HG02642 (cell line): ENCODE results near the gene CAPN11.

Experiments
- ATAC-seq: cut with Tn5 transposase; IDR thresholded peaks from one replicate; pipeline ENCODE4 v1.9.1; 2021; ENCODE audit warnings: mild to moderate bottlenecking; ENCODE audit not compliant: unreplicated experiment, poor library complexity

Gene CAPN11

DNA sequence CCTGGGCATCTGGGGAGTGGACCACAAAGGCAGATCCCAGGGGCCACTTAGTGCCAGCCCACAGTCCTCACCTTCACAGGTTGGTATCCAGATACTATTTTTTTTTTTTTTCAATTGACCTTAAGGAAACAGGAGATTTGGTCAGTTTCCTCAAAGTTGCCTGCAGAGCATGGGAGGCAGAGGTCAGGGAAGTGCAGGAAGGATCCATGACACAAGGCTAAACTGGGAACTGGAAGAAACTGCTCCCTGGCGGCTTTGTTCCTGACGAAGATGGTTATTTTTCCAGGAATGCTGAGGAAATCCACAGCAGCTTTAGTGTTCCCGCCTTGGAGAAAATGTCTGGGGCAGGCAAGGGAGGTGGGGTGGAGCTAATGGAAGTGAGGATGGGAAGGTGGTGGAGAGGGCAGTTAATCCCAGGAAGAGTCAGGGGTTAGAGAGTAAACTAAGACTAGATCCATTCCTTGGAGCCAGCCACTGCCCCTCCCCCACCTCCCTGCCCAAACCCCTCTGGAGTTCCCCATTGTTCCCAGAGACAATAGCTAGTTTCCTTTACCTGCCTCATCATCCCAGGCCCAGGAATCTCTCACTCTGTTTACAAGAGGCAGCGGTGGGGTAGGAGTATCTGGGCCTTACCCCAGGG is 43.8 kb downstream of the CAPN11 start:
- ATAC-seq = no peak

DNA sequence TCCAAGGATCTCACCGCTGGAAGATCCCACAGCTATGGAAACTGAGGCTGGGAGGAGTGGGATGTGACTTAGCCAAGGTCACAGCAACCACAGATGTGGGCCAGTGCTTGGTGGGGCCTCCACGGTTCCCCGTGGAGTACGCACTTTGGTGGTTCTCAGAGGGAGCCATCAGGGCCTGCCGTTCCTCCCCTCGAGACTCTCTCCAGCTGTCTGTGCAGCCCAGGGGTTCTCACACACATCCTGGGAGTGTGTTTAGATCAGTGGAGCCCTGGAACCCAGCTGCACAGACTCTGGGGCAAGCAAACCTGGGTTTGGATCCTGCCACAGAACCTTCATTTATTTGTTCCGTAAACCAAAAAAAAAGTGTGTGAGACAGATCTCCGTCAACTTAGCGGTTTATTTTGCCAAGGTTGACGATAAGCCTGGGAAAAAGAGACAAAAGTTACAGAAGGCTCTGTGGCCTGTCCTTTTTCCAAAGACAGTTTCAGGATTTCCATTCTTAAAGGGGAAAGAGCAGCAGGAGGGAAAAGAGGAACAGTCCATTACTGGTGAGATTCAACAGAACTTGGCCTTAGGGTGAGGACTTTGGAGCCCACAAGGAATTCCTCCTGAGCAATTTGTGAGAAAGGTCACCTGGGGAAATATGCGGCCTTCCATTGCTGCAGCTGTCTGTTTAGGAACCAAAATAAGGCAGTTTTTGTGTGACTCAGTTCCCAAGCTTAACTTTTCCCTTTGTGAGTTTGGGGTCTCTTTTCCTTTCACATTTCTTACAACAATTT is 44.5 kb downstream of the CAPN11 start:
- ATAC-seq = no peak

DNA sequence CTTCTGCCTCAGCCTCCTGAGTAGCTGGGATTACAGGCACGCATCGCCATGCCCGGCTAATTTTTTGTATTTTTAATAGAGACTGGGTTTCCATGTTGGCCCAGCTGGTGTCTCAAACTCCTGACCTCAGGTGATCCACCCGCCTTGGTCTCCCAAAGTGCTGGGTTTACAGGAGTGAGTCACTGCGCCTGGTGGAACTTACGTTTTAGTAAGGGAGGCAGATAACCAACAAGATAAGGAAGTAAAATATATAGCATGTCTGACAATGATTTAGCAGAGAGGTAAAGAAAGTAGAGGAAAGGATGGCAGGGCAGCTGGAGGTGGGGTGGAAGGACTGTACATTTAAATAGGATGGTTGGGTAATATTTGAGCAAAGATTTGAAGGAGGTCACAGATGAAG is 45.3 kb downstream of the CAPN11 start:
- no peak for ATAC-seq

DNA sequence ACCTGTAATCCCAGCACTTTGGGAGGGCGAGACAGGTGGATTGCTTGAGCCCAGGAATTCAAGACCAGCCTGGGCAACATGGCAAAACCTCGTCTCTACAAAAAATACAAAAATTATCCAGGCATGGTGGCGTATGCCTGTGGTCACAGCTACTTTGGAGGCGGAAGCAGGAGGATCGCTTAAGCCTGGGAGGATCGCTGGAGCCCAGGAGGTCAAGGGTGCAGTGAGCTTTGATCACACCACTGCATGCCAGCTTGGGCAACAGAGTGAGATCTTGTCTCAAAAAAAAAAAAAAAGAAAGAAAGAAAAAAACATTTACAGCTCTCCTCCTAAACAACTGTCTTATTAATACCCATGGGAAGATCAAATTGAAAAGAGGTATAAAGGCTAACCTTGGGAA is 49.3 kb downstream of the CAPN11 start:
- ATAC-seq = no peak

DNA sequence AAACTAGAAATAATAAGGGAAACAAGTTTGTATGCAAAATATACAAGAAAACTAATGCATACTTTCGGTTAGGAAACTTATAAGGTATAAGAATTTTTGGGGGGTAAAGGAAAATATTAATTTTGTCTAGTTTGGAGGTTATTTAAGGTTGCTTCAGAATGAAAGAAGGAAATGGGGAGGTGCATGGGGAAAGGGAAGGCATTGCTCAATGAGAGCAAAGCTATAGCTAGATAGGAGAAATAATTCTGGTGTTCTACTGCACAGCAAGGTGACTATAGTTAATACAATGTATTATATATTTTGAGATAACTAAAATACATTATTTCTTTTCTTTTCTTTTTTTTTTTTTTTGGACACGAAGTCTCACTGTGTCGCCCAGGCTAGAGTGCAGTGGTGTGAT is 52.7 kb downstream of the CAPN11 start:
- ATAC-seq = no peak

DNA sequence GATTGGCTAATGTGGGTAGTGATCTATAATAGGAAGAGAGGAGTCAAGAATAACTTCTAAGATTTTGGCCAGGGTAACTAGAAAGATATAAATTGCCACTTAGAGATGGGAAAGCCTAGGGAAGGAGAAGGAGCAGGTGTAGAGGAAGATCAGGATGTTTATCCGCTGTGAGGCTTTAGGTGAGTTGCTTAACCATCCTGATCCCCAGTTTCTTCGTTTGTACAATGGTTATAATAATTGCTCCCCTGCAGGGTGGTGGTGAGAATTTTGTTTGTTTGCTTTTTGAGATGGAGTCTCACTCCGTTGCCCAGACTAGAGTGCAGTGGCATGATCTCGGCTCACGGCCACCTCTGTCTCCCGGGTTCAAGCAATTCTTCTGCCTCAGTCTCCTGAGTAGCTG is 55.7 kb downstream of the CAPN11 start:
- no peak for ATAC-seq

DNA sequence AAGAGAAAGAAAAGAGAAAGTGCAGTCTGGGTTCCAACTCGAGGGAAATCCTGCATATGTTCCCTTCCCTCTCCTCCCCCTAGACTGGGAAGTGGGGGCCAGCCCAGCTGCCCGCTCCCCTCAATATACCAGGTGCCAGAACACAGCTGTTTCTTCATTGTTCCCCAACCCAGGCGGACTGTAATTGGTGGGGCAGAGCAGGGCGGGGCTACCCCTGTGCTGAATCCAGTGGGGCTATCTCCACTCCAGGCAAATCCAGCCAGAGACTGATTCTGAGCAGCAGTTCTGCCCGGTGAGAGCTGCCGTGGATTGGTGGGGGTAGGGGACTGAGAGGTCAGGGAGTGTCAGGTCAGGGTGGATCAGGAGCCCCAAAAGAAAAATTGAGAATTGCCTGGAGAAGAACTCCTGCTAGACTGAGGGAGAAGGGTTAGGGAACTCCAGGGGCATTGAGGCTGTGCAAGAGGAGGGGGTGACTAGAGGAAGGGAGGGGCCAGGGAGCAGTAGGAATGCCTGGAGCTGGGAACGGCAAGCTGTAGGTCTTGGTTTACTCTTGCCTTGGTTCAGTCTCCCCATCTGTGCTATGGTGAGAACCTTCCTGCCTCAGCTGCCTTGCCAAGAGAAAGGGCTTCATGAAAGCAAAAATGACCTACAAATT is 58.2 kb downstream of the CAPN11 start, which contains the start of gene MYMX:
Gene MYMX, plus strand, starts transcription at position 250 of the 655 bp plus-strand sequence. CDS start 546 bp downstream, outside the sequence.
- no peak for ATAC-seq

DNA sequence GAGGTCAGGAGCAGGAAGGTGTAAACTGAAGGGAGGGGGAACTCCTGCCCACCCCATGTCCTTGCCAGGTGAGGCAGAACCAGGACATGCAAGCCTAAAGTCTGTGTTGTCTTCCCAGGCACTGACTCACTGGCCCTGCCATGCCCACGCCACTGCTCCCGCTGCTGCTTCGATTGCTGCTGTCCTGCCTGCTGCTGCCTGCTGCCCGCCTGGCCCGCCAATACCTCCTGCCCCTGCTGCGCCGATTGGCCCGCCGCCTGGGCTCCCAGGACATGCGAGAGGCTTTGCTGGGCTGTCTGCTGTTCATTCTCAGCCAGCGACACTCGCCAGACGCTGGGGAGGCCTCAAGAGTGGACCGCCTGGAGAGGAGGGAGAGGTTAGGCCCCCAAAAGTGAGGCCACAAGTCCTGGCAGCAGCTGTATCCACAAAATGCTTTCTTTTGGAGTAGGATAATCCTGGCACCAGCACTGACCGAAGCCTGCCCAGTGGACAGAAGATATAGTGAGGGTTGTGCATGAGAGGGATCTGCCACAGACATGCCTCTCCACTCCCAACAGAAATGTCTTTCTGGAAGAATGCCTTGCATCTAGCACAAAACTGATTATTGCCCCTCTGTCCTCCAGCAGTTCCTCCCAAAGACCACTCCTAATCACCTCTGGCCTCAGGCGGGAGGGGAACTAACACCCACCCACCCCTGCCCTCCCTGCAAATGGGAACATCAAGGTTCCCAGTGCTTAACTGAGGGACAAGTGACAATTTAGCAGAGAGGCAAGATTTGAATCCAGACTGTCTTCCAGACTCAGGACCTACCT is 58.9 kb downstream of the CAPN11 start:
- no peak for ATAC-seq

DNA sequence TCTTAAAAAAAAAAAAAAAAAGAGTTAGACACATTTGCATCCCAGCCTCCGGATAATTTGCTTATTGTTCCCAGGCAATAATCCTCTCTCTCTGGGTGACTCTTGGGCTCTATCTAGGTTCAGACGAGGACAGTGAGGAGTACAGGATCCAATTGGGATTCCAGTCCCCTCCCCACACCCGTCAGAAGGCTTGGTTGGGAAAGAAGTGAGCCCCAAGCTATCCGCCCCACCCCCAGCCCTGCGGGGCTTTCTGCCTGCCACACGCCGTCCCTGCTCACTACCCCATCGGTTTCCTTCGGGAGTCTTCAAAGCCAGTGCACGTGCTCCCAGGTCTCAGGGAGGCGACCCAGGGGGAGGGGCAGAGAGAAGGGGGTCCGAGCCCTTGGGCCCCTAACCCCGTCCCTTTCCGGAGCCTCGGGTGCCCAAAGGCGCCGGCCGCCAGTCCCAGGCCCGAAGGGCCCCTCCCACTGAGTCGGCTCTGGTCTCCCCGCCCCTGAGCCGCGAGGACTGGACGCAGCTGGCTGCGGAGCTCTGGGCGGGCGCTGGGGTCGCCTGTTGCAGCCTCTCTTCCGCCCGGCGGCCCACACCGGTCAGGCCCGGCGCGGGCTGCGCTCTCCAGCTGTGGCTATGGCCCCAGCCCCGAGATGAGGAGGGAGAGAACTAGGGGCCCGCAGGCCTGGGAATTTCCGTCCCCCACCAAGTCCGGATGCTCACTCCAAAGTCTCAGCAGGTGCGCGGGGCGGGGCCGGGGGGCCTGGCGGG is 60.6 kb downstream of the CAPN11 start:
- peak; percentile 56 for ATAC-seq

DNA sequence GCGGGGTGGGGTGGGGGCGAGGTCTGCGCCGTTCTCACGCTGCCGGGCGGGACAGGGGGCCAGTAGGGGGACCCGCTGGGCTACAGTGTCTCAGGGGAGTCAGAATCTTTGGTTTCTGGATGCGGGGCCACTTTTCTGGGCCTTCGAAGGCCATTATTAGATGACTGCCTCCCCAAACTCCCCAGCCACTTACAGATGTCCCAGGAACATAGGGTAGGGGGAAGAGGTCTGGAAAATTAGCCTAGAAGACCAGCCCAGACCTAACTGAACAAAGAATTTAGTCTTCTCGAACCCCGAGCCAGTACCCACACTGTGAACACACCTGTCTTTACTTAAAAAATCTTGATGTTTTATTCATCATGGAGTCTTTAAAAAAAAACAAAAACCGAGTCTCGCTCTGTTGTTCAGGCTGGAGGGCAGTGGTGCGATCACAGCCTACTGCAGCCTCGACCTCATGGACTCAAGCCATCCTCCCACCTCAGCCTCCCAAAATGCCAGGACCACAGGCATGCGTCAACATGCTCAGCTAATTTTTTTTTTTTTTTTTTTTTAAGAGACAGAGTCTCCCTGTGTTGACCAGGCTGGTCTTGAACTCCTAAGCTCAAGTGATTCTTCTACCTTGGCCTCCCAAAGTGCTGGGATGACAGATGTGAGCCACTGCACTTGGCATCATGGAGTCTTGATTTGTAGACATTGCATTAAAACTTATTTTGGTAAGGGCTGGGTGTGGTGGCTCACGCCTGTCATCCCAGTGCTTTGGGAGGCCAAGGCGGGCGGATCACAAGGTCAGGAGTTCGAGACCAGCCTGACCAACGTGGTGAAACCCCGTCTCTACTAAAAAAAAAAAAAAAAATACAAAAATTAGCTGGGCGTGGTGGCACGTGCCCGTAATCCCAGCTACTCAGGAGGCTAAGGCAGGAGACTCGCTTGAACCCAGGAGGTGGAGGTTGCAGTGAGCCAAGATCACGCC is 61.5 kb downstream of the CAPN11 start:
- no peak for ATAC-seq

DNA sequence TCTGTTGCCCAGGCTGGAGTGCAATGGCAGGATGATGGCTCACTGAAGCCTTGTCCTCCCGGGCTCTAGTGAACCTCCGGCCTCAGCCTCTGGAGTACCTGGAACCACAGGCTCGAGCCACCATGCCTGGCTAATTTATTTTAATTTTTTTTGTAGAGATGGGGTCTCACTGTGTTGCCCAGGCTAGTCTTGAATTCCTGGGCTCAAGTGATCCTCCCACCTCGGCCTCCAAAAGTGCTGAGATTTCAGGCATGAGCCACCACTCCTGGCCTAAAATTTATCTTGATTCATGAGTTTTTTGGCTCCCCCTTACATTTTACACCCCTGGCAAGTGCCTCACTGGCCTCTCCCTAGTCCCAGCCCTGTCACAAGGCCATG is 62.3 kb downstream of the CAPN11 start:
- ATAC-seq = no peak

DNA sequence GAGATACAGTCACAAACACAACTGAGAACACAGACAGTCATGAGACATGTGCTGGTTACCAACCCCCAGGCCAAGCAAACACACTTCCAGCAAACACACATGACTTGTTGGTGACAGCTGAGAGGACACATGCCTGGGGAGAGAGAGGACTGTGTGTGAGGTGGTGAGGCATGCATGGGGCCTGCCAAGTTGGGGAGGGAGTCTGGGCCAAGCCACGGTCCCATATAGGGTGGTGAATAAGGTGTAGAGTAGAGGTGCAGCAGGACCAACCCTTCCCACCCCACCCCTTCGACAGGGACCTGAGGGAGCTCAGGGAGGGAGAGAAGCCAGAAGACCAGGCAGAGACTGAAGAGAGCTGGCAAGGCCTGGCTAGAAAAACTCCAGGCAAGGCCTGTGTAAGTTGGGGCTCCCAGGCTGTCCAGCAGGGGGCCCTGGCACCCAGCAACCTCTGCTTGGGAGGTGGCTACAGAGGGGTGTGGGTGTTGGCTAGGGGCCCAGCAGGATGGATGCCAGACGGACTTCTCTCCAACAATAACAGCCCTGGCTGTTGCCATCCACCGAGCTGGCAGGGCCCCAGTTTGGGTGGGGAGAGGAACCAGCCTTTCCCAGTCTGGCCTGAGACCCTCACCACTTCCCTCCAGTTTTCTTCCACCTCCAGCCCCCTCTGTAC is 62.8 kb downstream of the CAPN11 start:
- ATAC-seq = peak; percentile 45

DNA sequence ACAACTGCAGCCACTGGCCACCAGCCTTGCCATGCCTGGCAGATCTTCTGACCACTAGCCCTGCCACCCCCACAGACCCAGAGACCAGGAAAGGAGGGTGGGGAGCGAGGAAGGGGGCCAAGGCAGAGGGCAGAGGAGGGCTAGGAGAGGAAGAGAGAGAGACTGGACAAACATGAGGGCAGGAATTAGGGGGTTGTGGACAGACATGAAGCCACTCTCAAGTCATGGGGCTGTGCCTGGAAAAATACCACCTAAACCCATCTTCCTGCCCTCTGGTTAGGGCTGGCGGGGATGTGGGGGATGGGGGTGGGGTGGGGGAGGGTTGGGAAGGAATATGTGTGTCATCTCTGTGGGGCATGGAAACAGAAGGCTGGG is 63.3 kb downstream of the CAPN11 start:
- ATAC-seq = no peak

DNA sequence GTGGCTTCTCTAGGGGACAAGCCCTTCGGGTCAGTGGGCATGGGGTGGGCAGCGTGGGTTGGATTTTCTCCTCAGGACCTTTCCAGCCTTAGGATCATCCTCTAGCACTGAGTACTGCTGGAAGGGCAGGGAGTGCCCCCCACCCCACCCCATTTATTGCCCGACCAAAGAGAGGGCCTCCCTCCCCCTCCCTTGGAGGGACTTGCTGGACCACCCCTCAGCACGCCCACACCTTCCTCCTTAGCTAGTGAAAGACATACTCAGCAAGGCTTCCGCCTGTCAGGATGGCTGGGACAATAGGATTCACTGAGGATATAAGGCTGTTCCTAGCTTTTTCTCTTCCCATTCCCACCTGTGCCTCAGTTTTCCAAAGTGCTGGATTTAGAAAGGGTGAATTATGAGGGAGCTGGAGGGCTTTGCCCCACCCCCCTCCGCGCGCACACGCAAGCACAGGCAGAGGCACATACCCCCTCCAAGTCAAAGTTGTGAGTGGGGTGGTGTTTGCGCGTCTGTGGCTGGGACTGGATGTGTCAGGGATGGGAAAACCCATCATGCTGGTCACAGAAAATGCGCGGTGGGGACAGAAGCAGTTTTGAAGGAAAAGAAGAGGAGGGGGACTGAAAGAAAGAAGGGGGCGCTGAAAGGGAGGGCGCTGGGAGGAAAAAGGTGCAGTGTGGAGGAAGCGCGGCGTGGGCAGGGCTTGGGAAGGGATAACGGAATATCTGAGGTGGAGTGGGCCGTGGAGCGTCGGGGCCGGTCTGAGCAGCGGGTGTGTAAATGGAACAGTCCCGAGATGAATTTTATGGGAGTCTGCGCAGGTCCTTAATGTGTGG is 64.1 kb downstream of the CAPN11 start:
- ATAC-seq = no peak

DNA sequence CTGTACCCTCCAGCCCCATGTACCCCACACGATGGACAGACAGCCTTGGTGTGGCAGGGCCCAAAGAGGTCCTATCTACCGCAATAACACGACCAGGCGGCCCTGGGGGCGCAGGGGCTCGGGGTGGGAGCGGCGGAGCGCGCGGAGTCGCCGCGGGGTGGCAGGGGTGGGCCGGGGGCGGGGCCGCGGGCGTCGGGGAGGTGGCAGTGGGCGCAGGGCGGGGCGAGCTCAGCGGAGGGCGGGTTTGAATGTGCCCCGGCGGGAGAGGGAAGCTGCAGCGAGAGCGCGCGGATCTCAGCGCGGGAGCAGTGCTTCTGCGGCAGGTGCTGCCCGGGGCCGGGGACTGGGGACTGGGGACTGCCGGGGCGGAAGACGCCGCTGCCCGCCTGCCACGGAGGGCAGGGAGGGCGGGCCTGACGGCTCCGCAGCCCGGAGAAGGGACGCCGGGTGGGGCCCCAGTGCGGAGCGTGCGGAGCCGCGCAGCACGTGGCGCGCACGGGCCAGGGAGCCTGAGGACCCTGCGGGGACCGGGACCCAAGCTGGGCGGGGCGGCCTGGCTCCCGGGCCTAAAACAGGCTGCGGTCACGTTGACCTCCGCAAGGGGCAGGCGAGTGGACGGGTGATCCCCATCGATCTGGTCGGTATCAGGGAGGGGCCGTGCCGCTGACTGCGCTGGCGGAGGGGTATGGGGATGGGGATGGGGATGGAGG is 64.9 kb downstream of the CAPN11 start, which contains the start of gene SLC29A1:
Gene SLC29A1, plus strand, starts transcription at position 277 of the 710 bp plus-strand sequence. CDS start 3,719 bp downstream, outside the sequence.
- peak; percentile 54 for ATAC-seq

DNA sequence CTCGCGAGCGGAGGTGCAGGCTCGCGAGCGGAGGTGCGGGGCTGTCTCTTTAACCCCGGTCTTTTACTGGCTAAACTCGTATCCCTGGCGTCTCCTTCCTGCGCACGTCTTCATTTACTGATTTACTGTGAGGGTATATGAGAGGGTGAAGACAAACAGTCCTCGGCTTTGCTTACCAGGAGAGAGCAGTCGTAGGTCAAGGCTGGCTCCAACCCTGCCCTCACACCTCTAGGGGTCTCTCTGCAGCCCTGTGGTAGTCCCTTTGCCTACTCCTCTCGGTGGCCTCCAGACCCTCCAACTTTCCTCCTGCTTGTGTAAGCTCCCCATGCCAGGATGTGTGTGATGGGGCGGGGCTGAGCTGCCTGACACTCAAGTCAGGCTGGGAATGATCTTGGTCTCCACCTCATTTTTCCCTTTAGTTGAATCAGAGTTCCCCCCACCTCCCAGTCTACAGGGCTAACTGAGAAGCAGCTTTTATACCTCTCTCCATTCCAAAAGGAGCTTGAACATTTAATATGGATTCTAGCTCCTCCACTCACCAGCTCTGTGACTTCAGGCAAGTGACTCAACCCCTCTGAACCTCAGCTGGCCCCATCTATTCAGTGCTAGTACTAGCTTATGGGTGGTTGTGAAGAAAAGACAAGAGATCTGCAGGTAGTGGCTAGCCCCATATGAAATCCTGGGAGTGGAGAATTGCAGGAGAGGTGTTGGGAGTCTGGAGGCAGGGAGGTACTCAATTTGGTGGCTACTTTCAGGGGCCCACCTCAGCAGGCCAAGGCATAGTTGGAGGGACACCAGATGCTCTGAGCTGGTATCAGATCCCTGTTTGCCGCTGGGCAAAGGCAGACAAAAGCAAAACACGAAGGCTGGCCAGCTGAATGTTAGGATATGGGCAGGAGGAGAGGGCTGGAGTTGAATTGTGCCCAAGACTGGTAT is 65.7 kb downstream of the CAPN11 start:
- ATAC-seq = no peak
